HEK293T (cell line): ENCODE data around the gene KIR3DL2.
"Not testable (repeated sequence)": the region's sequence is repeated elsewhere in the genome, so short reads cannot be mapped to it uniquely, and the experiment has no call there.

Experiments
- ARNT ChIP-seq: fragments of 450-650 bp; IDR thresholded peaks from 2 replicates; pipeline ENCODE4 v1.6.1; 2017; ENCODE audit warnings: mild to moderate bottlenecking
- BHLHE40 ChIP-seq: fragments of 450-650 bp; IDR thresholded peaks from 2 replicates; pipeline ENCODE4 v1.6.1; 2016; ENCODE audit warnings: mild to moderate bottlenecking, moderate library complexity, borderline replicate concordance
- CTBP1 ChIP-seq: fragments of 450-650 bp; IDR thresholded peaks from 2 replicates; pipeline ENCODE4 v1.6.1; 2016; ENCODE audit warnings: borderline replicate concordance
- FOXA1 ChIP-seq: fragments of 450-650 bp; IDR thresholded peaks from 2 replicates; pipeline ENCODE4 v1.6.1; 2016; ENCODE audit warnings: mild to moderate bottlenecking
- FOXK2 ChIP-seq: fragments of 450-650 bp; IDR thresholded peaks from 2 replicates; pipeline ENCODE4 v1.6.1; 2016; ENCODE audit warnings: mild to moderate bottlenecking
- HDGF ChIP-seq: fragments of 450-650 bp; IDR thresholded peaks from 2 replicates; pipeline ENCODE4 v1.6.1; 2017; ENCODE audit warnings: antibody characterized with exemption, borderline replicate concordance
- LEF1 ChIP-seq: fragments of 450-650 bp; IDR thresholded peaks from 2 replicates; pipeline ENCODE4 v1.6.1; 2017; ENCODE audit warnings: mild to moderate bottlenecking, borderline replicate concordance
- NFRKB ChIP-seq: fragments of 450-650 bp; IDR thresholded peaks from 2 replicates; pipeline ENCODE4 v1.6.1; 2016; ENCODE audit warnings: mild to moderate bottlenecking, moderate library complexity
- SP1 ChIP-seq: fragments of 450-650 bp; IDR thresholded peaks from 2 replicates; pipeline ENCODE4 v1.6.1; 2017
- SUZ12 ChIP-seq: fragments of 450-650 bp; IDR thresholded peaks from 2 replicates; pipeline ENCODE4 v1.6.1; 2016; ENCODE audit warnings: mild to moderate bottlenecking
- TARDBP ChIP-seq: fragments of 450-650 bp; IDR thresholded peaks from 2 replicates; pipeline ENCODE4 v1.6.1; 2016

DNA sequence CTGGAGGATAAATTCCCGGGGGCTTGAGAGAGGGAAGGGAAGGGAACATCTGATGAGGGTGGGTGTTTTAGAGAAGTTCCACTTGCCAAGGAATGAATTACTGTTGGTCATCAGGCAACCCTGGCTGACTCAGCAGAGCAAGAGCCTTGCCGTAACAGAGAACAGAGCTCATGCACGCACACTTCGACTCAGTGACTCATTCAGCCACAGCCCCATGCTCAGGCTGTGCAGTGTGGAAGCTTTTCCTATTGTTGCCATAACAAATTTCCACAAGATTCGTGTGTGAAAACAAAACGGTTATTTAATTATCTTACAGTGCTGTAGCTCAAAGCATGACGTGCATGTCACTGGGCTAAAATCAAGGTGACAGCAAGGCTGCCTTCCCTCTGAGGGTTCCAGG is 9.2 kb downstream of the KIR3DL2 start:
- not testable (repeated sequence) for TF ChIP-seq FOXA1, TARDBP, LEF1, BHLHE40, NFRKB, SUZ12, SP1, CTBP1, ARNT, HDGF, FOXK2
